Stimulated activated CD4-positive, alpha-beta T cell treated with anti-CD3 and anti-CD28 coated beads, Interleukin-4, amount 100 ng/mL, for 4 hours (primary cell): ENCODE results near the gene FGR.

ENCODE experiments used
- DNase-seq, 2 experiments: peaks; one replicate each; pipeline ENCODE4 v3.0.0-alpha.2; 2020

The FGR gene

GRCh38 chr1:27615346-27616192, 19.4 kb downstream of the FGR start:
- DNase-seq, result no peak

GRCh38 chr1:27614625-27615344, 20.2 kb downstream of the FGR start:
- DNase-seq, result no peak

- no peak for DNase-seq
These were observed 20.9 kb downstream of the FGR start for GRCh38 chr1:27614043-27614624.

- DNase-seq, result no peak
These were observed 22.3 kb downstream of the FGR start for GRCh38 chr1:27612718-27613117.

GRCh38 chr1:27611450-27611849, 23.5 kb downstream of the FGR start:
- no peak for DNase-seq

- no peak for DNase-seq
These were observed 25.3 kb downstream of the FGR start for GRCh38 chr1:27609618-27610240.

- no peak for DNase-seq
These were observed 25.8 kb downstream of the FGR start for GRCh38 chr1:27609210-27609555.

- no peak for DNase-seq
These were observed 27.7 kb downstream of the FGR start for GRCh38 chr1:27607239-27607804.

- DNase-seq, result no peak
These were observed 28.2 kb downstream of the FGR start for GRCh38 chr1:27606708-27607238.

GRCh38 chr1:27605796-27606707, 28.9 kb downstream of the FGR start:
- peak; percentile 55 to 60 for DNase-seq

GRCh38 chr1:27605300-27605766, 29.7 kb downstream of the FGR start:
- DNase-seq, result no peak

- DNase-seq, result no peak
These were observed 30.2 kb downstream of the FGR start for GRCh38 chr1:27604579-27605299.

GRCh38 chr1:27603681-27604578, 31.1 kb downstream of the FGR start, which contains the start of gene AHDC1:
TSS of gene AHDC1 (minus strand) at chr1:27604144. CDS start at chr1:27552115, 52,029 bp downstream.
- DNase-seq, result peak; percentile 88 to 89

- no peak for DNase-seq
These were observed 31.7 kb downstream of the FGR start for GRCh38 chr1:27603309-27603680.

- DNase-seq, result no peak
These were observed 32.3 kb downstream of the FGR start for GRCh38 chr1:27602462-27603308.

GRCh38 chr1:27601771-27602461, 33.1 kb downstream of the FGR start:
- DNase-seq, result no peak

- no peak for DNase-seq
These were observed 33.6 kb downstream of the FGR start for GRCh38 chr1:27601321-27601770.
